Measurements from ENCODE around the gene GPR146. TPM values are rescaled to one million over a fixed set of nuclear protein-coding genes. Genes with fewer than 3 reads are reported as not detected.

Gene GPR146
- total RNA-seq, 3 donors from 2014 or later, result 3.5 to 13.0 (median 5.7) TPM

DNA sequence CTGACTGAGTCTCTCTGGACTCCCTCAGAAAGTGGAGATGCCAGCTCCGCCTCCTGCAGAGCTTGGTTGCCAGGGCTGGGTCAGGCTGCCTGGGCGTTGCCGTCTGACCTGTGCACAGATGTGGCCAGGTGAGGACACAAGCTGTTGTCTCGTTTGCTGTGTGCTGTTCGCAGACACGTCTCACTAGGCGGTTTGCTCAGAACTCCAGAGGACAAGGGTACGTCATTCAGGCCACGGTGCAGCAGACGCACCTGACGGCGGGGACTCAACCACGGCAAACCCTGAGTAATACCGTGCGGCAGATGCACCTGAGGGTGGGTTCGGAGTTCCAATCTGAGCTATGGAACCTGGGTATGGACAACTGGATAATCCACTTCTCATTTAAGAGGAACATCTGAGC, 55.3 kb downstream of the GPR146 start:
- H3K36me3 ChIP-seq (ENCODE audit: low read depth), result no peaks in the 10 kb centered on the region
- DNase-seq (peak in 1 of 3 donors; percentile 39), ATAC-seq (peak; percentile 21)
- no peaks in the 10 kb centered on the region for H3K9me3 ChIP-seq
- TF ChIP-seq, protein P1, sequence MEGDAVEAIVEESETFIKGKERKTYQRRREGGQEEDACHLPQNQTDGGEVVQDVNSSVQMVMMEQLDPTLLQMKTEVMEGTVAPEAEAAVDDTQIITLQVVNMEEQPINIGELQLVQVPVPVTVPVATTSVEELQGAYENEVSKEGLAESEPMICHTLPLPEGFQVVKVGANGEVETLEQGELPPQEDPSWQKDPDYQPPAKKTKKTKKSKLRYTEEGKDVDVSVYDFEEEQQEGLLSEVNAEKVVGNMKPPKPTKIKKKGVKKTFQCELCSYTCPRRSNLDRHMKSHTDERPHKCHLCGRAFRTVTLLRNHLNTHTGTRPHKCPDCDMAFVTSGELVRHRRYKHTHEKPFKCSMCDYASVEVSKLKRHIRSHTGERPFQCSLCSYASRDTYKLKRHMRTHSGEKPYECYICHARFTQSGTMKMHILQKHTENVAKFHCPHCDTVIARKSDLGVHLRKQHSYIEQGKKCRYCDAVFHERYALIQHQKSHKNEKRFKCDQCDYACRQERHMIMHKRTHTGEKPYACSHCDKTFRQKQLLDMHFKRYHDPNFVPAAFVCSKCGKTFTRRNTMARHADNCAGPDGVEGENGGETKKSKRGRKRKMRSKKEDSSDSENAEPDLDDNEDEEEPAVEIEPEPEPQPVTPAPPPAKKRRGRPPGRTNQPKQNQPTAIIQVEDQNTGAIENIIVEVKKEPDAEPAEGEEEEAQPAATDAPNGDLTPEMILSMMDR (IDR thresholded peaks at IDR 0.05), result no peak
- H3K4me1 ChIP-seq (ENCODE audit: low read depth), result no peaks in the 10 kb centered on the region
- no peak overlapping the region for H3K4me3 ChIP-seq
- intact Hi-C loops (cut with DNase I, micrococcal nuclease), result no loop called here

DNA sequence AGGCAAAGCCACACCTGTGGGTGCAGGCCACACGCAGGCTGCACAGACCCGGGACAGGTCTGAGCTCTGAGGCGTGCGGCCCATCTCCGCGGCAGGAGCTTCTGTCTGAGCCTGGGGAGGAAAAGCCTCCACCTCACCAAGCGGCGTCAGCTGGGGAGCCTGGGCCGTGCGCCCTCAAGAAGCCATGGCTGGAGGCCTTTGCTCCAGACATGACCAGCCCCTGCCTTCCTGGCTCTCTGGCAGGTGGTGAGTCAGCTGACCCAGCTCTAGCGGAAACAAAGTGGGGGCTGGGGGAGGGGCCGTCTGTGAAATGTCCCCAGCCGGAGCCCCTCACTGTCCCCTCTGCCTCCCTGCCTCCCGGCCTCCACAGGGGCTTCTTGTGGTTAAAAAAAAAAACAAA, 56.0 kb downstream of the GPR146 start:
- no peak overlapping the region for H3K4me3 ChIP-seq
- H3K36me3 ChIP-seq (ENCODE audit: low read depth), result no peaks in the 10 kb centered on the region
- H3K4me1 ChIP-seq (ENCODE audit: low read depth), result no peaks in the 10 kb centered on the region
- ATAC-seq (no peak), DNase-seq (no peak)
- intact Hi-C loops (cut with DNase I, micrococcal nuclease), result no loop called here
- H3K9me3 ChIP-seq, result no peaks in the 10 kb centered on the region
- TF ChIP-seq, protein P1 (IDR thresholded peaks at IDR 0.05), result no peak

DNA sequence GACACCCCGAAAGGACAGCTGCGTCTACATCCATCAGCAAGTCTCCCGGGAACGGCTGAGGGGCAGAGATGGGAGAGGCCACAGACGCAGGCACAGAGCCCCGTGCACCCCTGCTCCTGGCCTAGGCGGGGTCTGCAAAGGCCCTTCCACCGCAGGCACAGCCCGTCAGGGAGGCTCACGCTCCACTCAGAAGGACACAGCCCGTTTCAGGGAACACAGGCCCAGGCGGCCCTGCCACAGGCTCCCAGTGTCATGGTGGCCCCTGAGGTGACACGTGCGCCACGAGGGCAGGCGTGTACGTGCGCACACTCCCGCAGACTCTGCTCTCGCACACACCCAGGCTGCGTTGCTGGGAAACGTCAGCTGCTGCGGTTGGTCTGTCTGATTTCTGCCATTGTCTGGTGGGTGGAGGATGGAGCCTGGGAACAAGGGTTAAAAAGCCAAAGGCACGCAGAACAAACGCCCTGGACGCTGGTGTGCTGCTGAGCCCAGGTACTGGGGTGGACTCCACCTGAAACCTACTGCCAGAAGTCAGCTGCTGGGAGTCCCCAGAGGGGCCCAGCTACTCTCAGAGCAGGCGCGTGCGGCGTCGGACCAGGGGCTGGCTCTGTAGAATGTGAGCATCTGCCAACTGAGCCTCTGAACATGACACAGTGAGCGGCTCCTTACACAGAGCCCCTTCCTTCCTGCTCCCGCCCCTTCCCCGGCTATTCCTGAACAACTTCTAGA, 56.7 kb downstream of the GPR146 start:
- TF ChIP-seq, protein P1 (IDR thresholded peaks at IDR 0.05), result no peak
- no peak for DNase-seq

DNA sequence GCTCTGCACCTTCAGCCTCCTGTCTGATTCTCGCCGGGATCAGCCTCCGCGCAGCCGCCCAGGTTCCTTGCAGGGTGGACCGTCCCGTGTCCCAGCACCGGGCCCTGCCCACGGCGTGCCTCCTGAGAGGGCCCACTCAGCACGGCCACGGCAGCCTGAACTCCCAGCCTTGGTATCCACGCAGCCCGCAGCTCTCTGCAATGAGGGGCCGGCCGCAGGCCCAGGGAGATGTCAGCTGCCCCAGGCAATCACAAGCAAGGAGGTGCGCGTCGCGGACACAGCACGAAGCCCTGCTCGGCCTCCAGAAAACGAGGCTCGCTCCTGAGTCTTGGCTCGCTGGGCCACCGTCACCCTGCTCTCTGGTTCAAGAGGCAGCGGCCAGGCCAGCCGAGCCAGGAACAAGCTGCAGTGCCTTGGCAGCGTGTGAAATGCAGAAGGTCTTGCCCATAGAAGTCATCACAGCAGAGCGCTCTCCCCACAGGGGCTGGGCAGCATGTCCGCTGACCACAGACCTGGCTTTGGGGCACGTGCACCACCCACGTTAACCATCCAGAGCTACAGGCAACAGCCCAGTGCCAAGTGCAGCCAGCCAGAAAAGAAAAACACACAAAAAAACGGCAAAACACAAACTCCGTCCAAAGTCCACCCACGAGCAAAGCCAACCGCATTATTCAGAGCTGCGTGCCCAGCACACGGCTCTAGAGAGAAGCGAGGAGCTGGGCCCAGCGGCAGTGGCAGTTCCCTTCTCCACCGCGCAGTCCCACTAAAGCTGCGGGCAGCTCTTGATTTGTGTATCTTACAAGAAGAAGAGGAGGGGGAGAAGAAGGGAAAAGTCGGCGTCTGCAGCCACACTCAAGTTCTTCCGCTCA, 57.5 kb downstream of the GPR146 start:
- no peak for ATAC-seq

More for the DNA sequence above, 56.7 kb downstream of the GPR146 start:
- H3K4me1 ChIP-seq (ENCODE audit: low read depth), result no peaks in the 10 kb centered on the region
- no peak for ATAC-seq
- intact Hi-C loops (cut with DNase I, micrococcal nuclease), result no loop called here
- H3K4me3 ChIP-seq, result no peak overlapping the region
- no peaks in the 10 kb centered on the region for H3K9me3 ChIP-seq
- H3K36me3 ChIP-seq (ENCODE audit: low read depth), result no peaks in the 10 kb centered on the region

DNA sequence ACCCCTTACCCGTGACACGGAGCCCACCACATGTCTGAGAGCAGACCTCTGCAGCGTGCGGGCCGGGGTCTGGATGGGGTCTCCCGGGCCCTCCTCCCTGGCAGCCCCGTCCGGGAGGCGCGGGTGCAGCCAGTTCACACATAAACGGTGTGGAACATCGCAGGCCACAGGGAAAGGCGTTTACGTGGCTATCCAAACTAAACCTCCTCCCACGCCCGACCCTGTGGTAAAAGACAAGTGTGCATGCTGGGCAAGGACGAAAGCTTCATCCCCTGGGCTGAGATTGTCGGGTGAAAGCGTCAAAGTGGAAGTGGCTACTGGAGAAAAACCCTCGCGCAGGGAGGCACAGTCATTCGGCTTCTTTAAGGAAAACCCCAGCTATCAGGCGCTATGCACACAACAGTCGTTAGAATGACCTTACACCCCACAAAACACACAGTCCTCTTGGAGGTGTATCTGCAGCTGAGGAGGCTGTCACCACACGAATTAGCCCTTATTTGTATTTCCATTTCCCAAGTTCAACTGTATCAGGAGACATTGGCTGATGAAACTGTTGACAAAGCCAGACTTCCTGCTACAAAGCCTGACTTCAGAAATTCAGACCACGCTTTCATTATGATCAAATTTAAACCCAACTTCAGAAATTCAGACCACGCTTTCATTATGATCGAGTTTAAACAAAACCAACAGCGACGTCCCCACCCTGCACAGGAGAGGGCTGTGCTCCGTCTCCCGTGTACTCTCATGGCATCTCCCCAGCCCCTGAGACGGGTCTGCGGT, 58.9 kb downstream of the GPR146 start:
- intact Hi-C loops (cut with DNase I, micrococcal nuclease), result no loop called here
- no peak overlapping the region for H3K4me3 ChIP-seq

More for the DNA sequence above, 57.5 kb downstream of the GPR146 start:
- Histone ChIP-seq H3K4me3 (no peak overlapping the region), H3K4me1 (ENCODE audit: low read depth) (no peaks in the 10 kb centered on the region), H3K36me3 (ENCODE audit: low read depth) (no peaks in the 10 kb centered on the region), H3K9me3 (no peaks in the 10 kb centered on the region)
- DNase-seq, result no peak
- intact Hi-C loops (cut with DNase I, micrococcal nuclease), result no loop called here
- TF ChIP-seq, protein P1 (IDR thresholded peaks at IDR 0.05), result no peak

More for the DNA sequence above, 58.9 kb downstream of the GPR146 start:
- H3K36me3 ChIP-seq (ENCODE audit: low read depth), result no peaks in the 10 kb centered on the region
- H3K4me1 ChIP-seq (ENCODE audit: low read depth), result no peaks in the 10 kb centered on the region
- DNase-seq (peak in 1 of 3 donors; percentile 36), ATAC-seq (peak; percentile 22)
- TF ChIP-seq, protein P1 (IDR thresholded peaks at IDR 0.05), result no peak
- no peaks in the 10 kb centered on the region for H3K9me3 ChIP-seq
